ENCODE results near the gene CELSR1. TPM values are rescaled to one million over a fixed set of nuclear protein-coding genes. Genes with fewer than 3 reads are reported as not detected.

The CELSR1 gene
- total and polyA plus RNA-seq, 7 donors = 0.09 to 0.39 (median 0.18) TPM

GRCh38 chr22:46337870-46338269 lies 199.6 kb downstream of the CELSR1 start:
- DNase-seq = peak in 1 of 2 donors; percentile 10
- peaks cover 3 to 51% of the 10 kb centered on the region in 2 donors for H3K36me3 ChIP-seq (ENCODE audit: insufficient read depth in 1 of 2, low read depth in 1 of 2)
- intact Hi-C loops (cut with DNase I) = no loop called here
- no peaks in the 10 kb centered on the region for H3K27me3 ChIP-seq (ENCODE audit: insufficient read depth in 3 of 3, low read length in 2 of 3)
- no peak overlapping the region for H3K4me3 ChIP-seq
- no peak for ATAC-seq
- WGBS, 3 donors = 80 to 84% (median 83%) methylated on average over 9 of the region's 9 CpGs
- H3K4me1 ChIP-seq = peaks cover 10% of the 10 kb centered on the region
- H3K27ac ChIP-seq = no peak overlapping the region
- TF ChIP-seq CTCF (IDR thresholded peaks at IDR 0.05) = no peak
- H3K9me3 ChIP-seq = no peaks in the 10 kb centered on the region

GRCh38 chr22:46336119-46337078 lies 201.0 kb downstream of the CELSR1 start:
- TF ChIP-seq CTCF (IDR thresholded peaks at IDR 0.05) = no peak
- peak overlapping the region; percentile 76 for H3K4me3 ChIP-seq
- DNase-seq (peak in 1 of 2 donors; percentile 65), ATAC-seq (peak; percentile 34 to 55 (median 44))
- H3K9me3 ChIP-seq = no peaks in the 10 kb centered on the region
- WGBS, 3 donors = 8 to 11% (median 8%) methylated on average over 37 to 42 of the region's 42 CpGs
- H3K27ac ChIP-seq = peak overlapping the region; percentile 86
- H3K4me1 ChIP-seq = peaks cover 10% of the 10 kb centered on the region
- intact Hi-C loops (cut with DNase I) = no loop called here
- H3K27me3 ChIP-seq (ENCODE audit: insufficient read depth in 3 of 3, low read length in 2 of 3) = no peaks in the 10 kb centered on the region
- H3K36me3 ChIP-seq (ENCODE audit: insufficient read depth in 1 of 2, low read depth in 1 of 2) = peaks cover 3 to 36% of the 10 kb centered on the region in 2 donors

- H3K4me3 ChIP-seq = peak within 1 kb of the TSS; percentile 76
- 1% methylated on average over 59 to 93 of the region's 93 CpGs for WGBS, 3 donors
- ATAC-seq (peak; percentile 95 to 96 (median 95)), DNase-seq (peak; percentile 90 to 94)
- peak; percentile 2 for TF ChIP-seq CTCF (IDR thresholded peaks at IDR 0.05)
- intact Hi-C loops (cut with DNase I) = no loop called here
- peaks cover 10% of the 10 kb centered on the region for H3K4me1 ChIP-seq
- no peaks in the 10 kb centered on the region for H3K27me3 ChIP-seq (ENCODE audit: insufficient read depth in 3 of 3, low read length in 2 of 3)
- H3K36me3 ChIP-seq (ENCODE audit: insufficient read depth in 1 of 2, low read depth in 1 of 2) = peaks cover 3 to 27% of the 10 kb centered on the region in 2 donors
- no peaks in the 10 kb centered on the region for H3K9me3 ChIP-seq
- peak within 1 kb of the TSS; percentile 86 for H3K27ac ChIP-seq
These were observed 202.0 kb downstream of the CELSR1 start, which contains the start of gene TRMU for GRCh38 chr22:46335201-46336118. TRMU (plus strand) TSS chr22:46335714; CDS start chr22:46335765, 51 bp downstream.

GRCh38 chr22:46331496-46331895 lies 205.9 kb downstream of the CELSR1 start:
- no peak overlapping the region for H3K4me3 ChIP-seq
- H3K9me3 ChIP-seq = no peaks in the 10 kb centered on the region
- no peak overlapping the region for H3K27ac ChIP-seq
- no peak for ATAC-seq
- 92 to 96% (median 95%) methylated on average over 23 of the region's 23 CpGs for WGBS, 3 donors
- no peaks in the 10 kb centered on the region for H3K36me3 ChIP-seq (ENCODE audit: insufficient read depth in 1 of 2, low read depth in 1 of 2)
- intact Hi-C loops (cut with DNase I) = no loop called here
- H3K27me3 ChIP-seq (ENCODE audit: insufficient read depth in 3 of 3, low read length in 2 of 3) = no peaks in the 10 kb centered on the region
- no peak for TF ChIP-seq CTCF (IDR thresholded peaks at IDR 0.05)
- H3K4me1 ChIP-seq = peaks cover 1% of the 10 kb centered on the region
- DNase-seq = no peak
